Panc1 (cell line): ENCODE data around the gene CTRB2. TPM values are rescaled to one million over a fixed set of nuclear protein-coding genes. Genes with fewer than 3 reads are reported as not detected.

Experiments used
- ATAC-seq: fragments of 200-7000 bp; cut with Tn5 transposase; 2 replicates; pipeline ENCODE4 v1.9.1; 2020; ENCODE audit warnings: mild to moderate bottlenecking, moderate library complexity
- BruUV-seq: library from RNA; stranded (reverse); fragments of 400-500 nt; replicated peaks from 2 replicates; lab custom pipeline; 2021; lab: Mats Ljungman, UMichigan
- CTCF ChIA-PET: fragments of 300-600 bp; sonication (Branson Sonifier 250); formaldehyde crosslinking; loops from one replicate; lab custom pipeline; 2022; ENCODE audit warnings: antibody characterized with exemption; lab: Charles Lee
- POLR2A ChIA-PET: fragments of 300-600 bp; sonication (Branson Sonifier 250); formaldehyde crosslinking; loops from one replicate; lab custom pipeline; 2022; ENCODE audit warnings: antibody characterized with exemption; lab: Charles Lee
- DNase-seq: peaks from one replicate; pipeline ENCODE4 v3.0.0-alpha.2; 2010; ENCODE audit warnings: low read depth, low spot score
- H3K27ac ChIP-seq: 2 replicates; pipeline ENCODE4 v1.5.1; 2011; ENCODE audit warnings: mild to moderate bottlenecking, low read length, inconsistent platforms
- H3K27me3 ChIP-seq: fragments of 200-500 bp; sonication (Bioruptor generic); 2 replicates; pipeline ENCODE4 v1.6.0; 2014; ENCODE audit warnings: low read length, inconsistent platforms; ENCODE audit not compliant: control insufficient read depth, insufficient read depth
- H3K36me3 ChIP-seq: fragments of 200-500 bp; sonication (Bioruptor generic); 2 replicates; pipeline ENCODE4 v1.5.1; 2014; ENCODE audit warnings: inconsistent platforms, mild to moderate bottlenecking, low read length, moderate library complexity; ENCODE audit not compliant: control insufficient read depth, insufficient read depth
- H3K4me1 ChIP-seq: 2 replicates; pipeline ENCODE4 v1.5.1; 2011; ENCODE audit warnings: inconsistent platforms, mild to moderate bottlenecking, low read length, moderate library complexity; ENCODE audit not compliant: control insufficient read depth, insufficient read depth
- H3K4me3 ChIP-seq, 2 experiments: 2 replicates each; pipeline ENCODE4 v1.5.1; 2011 to 2012; ENCODE audit warnings: low read depth in 2 of 2, low read length in 2 of 2, mild to moderate bottlenecking in 2 of 2, inconsistent platforms in 1 of 2, moderate library complexity in 1 of 2
- H3K9me3 ChIP-seq: fragments of 200-500 bp; sonication (Bioruptor generic); 2 replicates; pipeline ENCODE4 v1.5.1; 2014; ENCODE audit warnings: low read depth, mild to moderate bottlenecking, inconsistent platforms, low read length, moderate library complexity; ENCODE audit not compliant: control insufficient read depth, insufficient read depth
- CTCF ChIP-seq: fragments of 450-650 bp; IDR thresholded peaks from 2 replicates; pipeline ENCODE4 v1.5.1; 2017; ENCODE audit warnings: mild to moderate bottlenecking
- POLR2AphosphoS5 ChIP-seq: IDR thresholded peaks from 2 replicates; pipeline ENCODE4 v1.6.1; 2012; ENCODE audit warnings: mild to moderate bottlenecking, low read depth, low read length, moderate library complexity
- REST ChIP-seq, 2 experiments: IDR thresholded peaks; 2 replicates each; pipeline ENCODE4 v1.6.1; 2011 to 2012; ENCODE audit warnings: low read depth in 2 of 2, control low read depth in 1 of 2, low read length in 1 of 2, mild to moderate bottlenecking in 1 of 2, moderate library complexity in 1 of 2; ENCODE audit not compliant: insufficient read depth in 1 of 2
- SIN3A ChIP-seq: IDR thresholded peaks from 2 replicates; pipeline ENCODE4 v1.6.1; 2012; ENCODE audit warnings: low read depth, mild to moderate bottlenecking, low read length, moderate library complexity, borderline replicate concordance; ENCODE audit not compliant: insufficient read depth
- TCF7L2 ChIP-seq: IDR thresholded peaks from 2 replicates; pipeline ENCODE4 v1.6.1; 2011; ENCODE audit warnings: mild to moderate bottlenecking, low read depth, low read length, inconsistent platforms
- in situ Hi-C: cut with HindIII; loops from 2 replicates; pipeline ENCODE4 v1.10.0; 2016; ENCODE audit warnings: low sequenced_read_pairs, low pct_unique_long_range_greater_than_20kb
- intact Hi-C: fragments of 100-400 bp; cut with micrococcal nuclease; formaldehyde crosslinking; loops from one replicate; pipeline ENCODE4 v1.10.0; 2022; ENCODE audit not compliant: unreplicated experiment
- total RNA-seq: library from RNA; stranded (reverse); gene quantifications from one replicate; pipeline ENCODE4 v1.2.1, GENCODE V29; 2021; ENCODE audit not compliant: unreplicated experiment

The CTRB2 gene
- total RNA-seq, 1 experiment from 2014 or later = 5.0 TPM

- peaks cover 61% of the 10 kb centered on the region for H3K4me1 ChIP-seq
- TF ChIP-seq CTCF (no peak), REST (IDR thresholded peaks at IDR 0.05; ENCODE audit: insufficient read depth in 1 of 2, low read depth in 2 of 2, low read length in 1 of 2) (no peak), SIN3A (no peak)
- ATAC-seq (no peak), DNase-seq (no peak)
- CTCF ChIA-PET = no interaction called here
- no peaks in the 10 kb centered on the region for H3K9me3 ChIP-seq
- no TSS peak for BruUV-seq
- no peaks in the 10 kb centered on the region for H3K27me3 ChIP-seq
- intact Hi-C loops = no loop called here
- 0 out of 4 replicates have a peak overlapping the region, but pooled peaks of 1 of the 2 experiments have one; percentile 14 for H3K4me3 ChIP-seq
- peak overlapping the region; percentile 95 for H3K27ac ChIP-seq
- H3K36me3 ChIP-seq = no peaks in the 10 kb centered on the region
- in situ Hi-C loops = no loop called here
- POLR2A ChIA-PET = no interaction called here
These were observed 39.7 kb upstream of the CTRB2 start for GRCh38 chr16:75246504-75247205.

GRCh38 chr16:75244844-75245758, 38.1 kb upstream of the CTRB2 start:
- intact Hi-C loops (no loop called here), in situ Hi-C loops (no loop called here)
- no peaks in the 10 kb centered on the region for H3K27me3 ChIP-seq
- DNase-seq (peak; percentile 74), ATAC-seq (peak; percentile 75)
- TF ChIP-seq POLR2AphosphoS5 (no peak), TCF7L2 (0 out of 2 replicates have a peak, but pooled peaks have one; percentile 40), SIN3A (0 out of 2 replicates have a peak, but pooled peaks have one; percentile 41)
- peak overlapping the region in 1 of 2 experiments; percentile 20; a peak in 1 of 4 replicates for H3K4me3 ChIP-seq
- H3K27ac ChIP-seq = peak overlapping the region; percentile 95
- POLR2A ChIA-PET = interaction anchor here (0.8 to 1.0 kb wide), 2 partner anchors 61 to 113 kb away, joined by 3 to 6 read pairs; no protein-coding TSS in a partner anchor
- peaks cover 66% of the 10 kb centered on the region for H3K4me1 ChIP-seq
- no peaks in the 10 kb centered on the region; the same call in 1 of the 2 replicates for H3K36me3 ChIP-seq
- CTCF ChIA-PET = interaction anchor here (1.3 kb wide), 1 partner anchor 11 kb away, joined by 4 read pairs; no protein-coding TSS in a partner anchor
- BruUV-seq = no TSS peak
- H3K9me3 ChIP-seq = no peaks in the 10 kb centered on the region
